ENCODE measurements around the gene CCDC9.
A peak's percentile ranks its signal among the peaks of the same experiment; 100 is the strongest.

- peak; percentile 95 to 99 (median 99) for TF ChIP-seq CTCF (IDR thresholded peaks at IDR 0.05)
- no peak for TF ChIP-seq POLR2A (IDR thresholded peaks at IDR 0.05)
Observed at GRCh38 chr19:47243776-47244547, 12.4 kb upstream of the CCDC9 start.
